HepG2 (cell line): ENCODE measurements around the gene GAS5. TPM values are rescaled to one million over a fixed set of nuclear protein-coding genes. Genes with fewer than 3 reads are reported as not detected.

ENCODE experiments used
- ATF7 ChIP-seq, 2 experiments: fragments of 450-650 bp in 1 of 2; sonication (generic) in 1 of 2; formaldehyde crosslinking in 1 of 2; IDR thresholded peaks; 2 replicates each; pipeline versions ENCODE4 v1.4.0 to v1.6.1; 2016 to 2020; ENCODE audit warnings: antibody characterized with exemption in 1 of 2, mild to moderate bottlenecking in 1 of 2, missing genetic modification reagents in 1 of 2
- GLI4 ChIP-seq: sonication (generic); formaldehyde crosslinking; IDR thresholded peaks from 2 replicates; pipeline ENCODE4 v1.5.1; 2020; ENCODE audit warnings: missing genetic modification reagents, mild to moderate bottlenecking, moderate library complexity, borderline replicate concordance
- HNRNPH1 ChIP-seq: fragments of 200-400 bp; formaldehyde crosslinking; optimal IDR thresholded peaks from 2 replicates; pipeline ENCODE3; 2017; ENCODE audit warnings: mild to moderate bottlenecking, low read depth, low read length
- HOXA3 ChIP-seq: sonication (generic); formaldehyde crosslinking; IDR thresholded peaks from 2 replicates; pipeline ENCODE4 v1.5.0; 2020; ENCODE audit warnings: missing genetic modification reagents
- KDM1A ChIP-seq: IDR thresholded peaks from 2 replicates; pipeline ENCODE4 v1.6.1; 2016; ENCODE audit warnings: missing compliant biosample characterization
- MED13 ChIP-seq: sonication (generic); formaldehyde crosslinking; IDR thresholded peaks from 2 replicates; pipeline ENCODE4 v1.5.0; 2020; ENCODE audit warnings: missing genetic modification reagents
- MEIS1 ChIP-seq: sonication (generic); formaldehyde crosslinking; IDR thresholded peaks from 2 replicates; pipeline ENCODE4 v1.9.0; 2021; ENCODE audit warnings: mild to moderate bottlenecking, missing genetic modification reagents, moderate library complexity, borderline replicate concordance
- NFE2L2 ChIP-seq: fragments of 150-350 bp; IDR thresholded peaks from 2 replicates; pipeline ENCODE4 v1.6.1; 2014; ENCODE audit warnings: low read length
- PTBP1 ChIP-seq: fragments of 200-400 bp; formaldehyde crosslinking; IDR thresholded peaks from 2 replicates; pipeline ENCODE4 v1.6.1; 2018; ENCODE audit warnings: low read length, low read depth; ENCODE audit not compliant: poor library complexity, severe bottlenecking
- RARG ChIP-seq: sonication (generic); formaldehyde crosslinking; IDR thresholded peaks from 2 replicates; pipeline ENCODE4 v1.4.0; 2020; ENCODE audit warnings: low read depth, mild to moderate bottlenecking, missing genetic modification reagents
- SATB2 ChIP-seq: sonication (generic); formaldehyde crosslinking; IDR thresholded peaks from 2 replicates; pipeline ENCODE4 v1.5.0; 2020; ENCODE audit warnings: missing genetic modification reagents
- TP53 ChIP-seq: sonication (generic); formaldehyde crosslinking; conservative IDR thresholded peaks from 2 replicates; pipeline ENCODE4 v1.4.0; 2020; ENCODE audit warnings: missing genetic modification reagents
- ZNF33B ChIP-seq: sonication (generic); formaldehyde crosslinking; IDR thresholded peaks from 2 replicates; pipeline ENCODE4 v1.5.1; 2020; ENCODE audit warnings: mild to moderate bottlenecking, missing genetic modification reagents
- ZNF570 ChIP-seq: sonication (generic); formaldehyde crosslinking; IDR thresholded peaks from 2 replicates; pipeline ENCODE4 v1.4.0; 2020; ENCODE audit warnings: mild to moderate bottlenecking, missing genetic modification reagents, borderline replicate concordance
- ZNF644 ChIP-seq: IDR thresholded peaks from 2 replicates; pipeline ENCODE4 v1.6.1; 2016; ENCODE audit warnings: low read depth
- ZNF670 ChIP-seq: sonication (generic); formaldehyde crosslinking; IDR thresholded peaks from 2 replicates; pipeline ENCODE4 v1.8.0; 2022; ENCODE audit warnings: mild to moderate bottlenecking, missing genetic modification reagents, borderline replicate concordance
- ZNF768 ChIP-seq: sonication (generic); formaldehyde crosslinking; IDR thresholded peaks from 2 replicates; pipeline ENCODE4 v1.4.0; 2020; ENCODE audit warnings: missing genetic modification reagents
- polyA plus RNA-seq, 8 experiments: library from polyadenylated mRNA; depleted of rRNA in 3 of 8; stranded (reverse) in 7 of 8; unstranded in 1 of 8; fragments of >200 nt; fragmentation: Illumina TruSeq in 4 of 8; extraction: Trizol in 4 of 8; gene quantifications; 2 replicates each; pipeline versions ENCODE4 v1.2.1 to v1.2.3, GENCODE V29; 2011 to 2016; ENCODE audit warnings: low read depth in 4 of 8, missing spikeins in 1 of 8, mixed read lengths in 1 of 8; ENCODE audit not compliant: insufficient read depth in 1 of 8
- total RNA-seq, 5 experiments: library from RNA; depleted of rRNA; stranded (reverse); fragments of >200 nt; fragmentation: Illumina TruSeq; extraction: Trizol; gene quantifications; 2 replicates each; pipeline ENCODE4 v1.2.3, GENCODE V29; 2016; ENCODE audit warnings: low read depth in 1 of 5
- TF ChIP-seq, protein P1 (sequence below): sonication (generic); formaldehyde crosslinking; IDR thresholded peaks from 2 replicates; pipeline ENCODE4 v1.8.0; 2022; ENCODE audit warnings: mild to moderate bottlenecking, missing genetic modification reagents, moderate library complexity
- TF ChIP-seq, protein P2 (sequence below): sonication (generic); formaldehyde crosslinking; IDR thresholded peaks from 2 replicates; pipeline ENCODE4 v1.4.0; 2020; ENCODE audit warnings: missing genetic modification reagents
- TF ChIP-seq, protein P3 (sequence below): IDR thresholded peaks from 2 replicates; pipeline ENCODE4 v1.6.1; 2016; ENCODE audit warnings: mild to moderate bottlenecking
- TF ChIP-seq, protein P4 (sequence below): sonication (generic); formaldehyde crosslinking; IDR thresholded peaks from 2 replicates; pipeline ENCODE4 v1.4.0; 2020; ENCODE audit warnings: missing genetic modification reagents, borderline replicate concordance

GAS5 gene
- total and polyA plus RNA-seq, 2 of the 13 experiments (the other 11 are each of a cell fraction or from before 2014, with no cell fraction given): 352 to 738 TPM

DNA sequence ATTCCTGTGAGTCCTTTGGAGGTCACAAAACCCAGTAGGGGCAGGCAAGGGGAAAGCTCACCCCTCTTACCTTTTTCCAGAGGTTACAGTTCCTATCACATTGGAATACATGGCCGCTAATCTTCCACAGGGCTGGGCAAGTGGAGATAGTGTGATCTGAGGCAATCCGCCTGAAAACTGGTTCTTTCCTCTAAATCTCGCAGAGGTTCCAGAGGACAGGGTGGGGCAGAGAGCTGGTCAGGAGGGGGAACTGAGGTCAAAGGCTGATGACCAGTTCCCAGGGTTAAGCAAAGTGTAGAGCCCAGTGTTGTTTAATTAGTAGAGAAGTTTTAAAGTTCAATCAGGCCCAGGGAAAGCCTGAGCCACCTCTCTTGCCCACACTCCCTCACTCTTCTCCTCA, 49.4 kb upstream of the GAS5 start, which contains the start of gene SERPINC1 (continued):
- TF ChIP-seq MEIS1 (CRISPR knock-in tag): no peak
- no peak for TF ChIP-seq ZNF768 (CRISPR knock-in tag)
- TF ChIP-seq, protein P1, sequence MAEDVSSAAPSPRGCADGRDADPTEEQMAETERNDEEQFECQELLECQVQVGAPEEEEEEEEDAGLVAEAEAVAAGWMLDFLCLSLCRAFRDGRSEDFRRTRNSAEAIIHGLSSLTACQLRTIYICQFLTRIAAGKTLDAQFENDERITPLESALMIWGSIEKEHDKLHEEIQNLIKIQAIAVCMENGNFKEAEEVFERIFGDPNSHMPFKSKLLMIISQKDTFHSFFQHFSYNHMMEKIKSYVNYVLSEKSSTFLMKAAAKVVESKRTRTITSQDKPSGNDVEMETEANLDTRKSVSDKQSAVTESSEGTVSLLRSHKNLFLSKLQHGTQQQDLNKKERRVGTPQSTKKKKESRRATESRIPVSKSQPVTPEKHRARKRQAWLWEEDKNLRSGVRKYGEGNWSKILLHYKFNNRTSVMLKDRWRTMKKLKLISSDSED (CRISPR knock-in tag): no peak
- TF ChIP-seq GLI4 (CRISPR knock-in tag): no peak
- TF ChIP-seq, protein P2, sequence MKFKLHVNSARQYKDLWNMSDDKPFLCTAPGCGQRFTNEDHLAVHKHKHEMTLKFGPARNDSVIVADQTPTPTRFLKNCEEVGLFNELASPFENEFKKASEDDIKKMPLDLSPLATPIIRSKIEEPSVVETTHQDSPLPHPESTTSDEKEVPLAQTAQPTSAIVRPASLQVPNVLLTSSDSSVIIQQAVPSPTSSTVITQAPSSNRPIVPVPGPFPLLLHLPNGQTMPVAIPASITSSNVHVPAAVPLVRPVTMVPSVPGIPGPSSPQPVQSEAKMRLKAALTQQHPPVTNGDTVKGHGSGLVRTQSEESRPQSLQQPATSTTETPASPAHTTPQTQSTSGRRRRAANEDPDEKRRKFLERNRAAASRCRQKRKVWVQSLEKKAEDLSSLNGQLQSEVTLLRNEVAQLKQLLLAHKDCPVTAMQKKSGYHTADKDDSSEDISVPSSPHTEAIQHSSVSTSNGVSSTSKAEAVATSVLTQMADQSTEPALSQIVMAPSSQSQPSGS: no peak; the same call in 1 of the 2 replicates
- TF ChIP-seq ATF7 (IDR thresholded peaks at IDR 0.05): no peak
- TF ChIP-seq ATF7 (CRISPR knock-in tag; IDR thresholded peaks at IDR 0.05): no peak
- TF ChIP-seq SATB2 (CRISPR knock-in tag): no peak
- TF ChIP-seq, protein P3, sequence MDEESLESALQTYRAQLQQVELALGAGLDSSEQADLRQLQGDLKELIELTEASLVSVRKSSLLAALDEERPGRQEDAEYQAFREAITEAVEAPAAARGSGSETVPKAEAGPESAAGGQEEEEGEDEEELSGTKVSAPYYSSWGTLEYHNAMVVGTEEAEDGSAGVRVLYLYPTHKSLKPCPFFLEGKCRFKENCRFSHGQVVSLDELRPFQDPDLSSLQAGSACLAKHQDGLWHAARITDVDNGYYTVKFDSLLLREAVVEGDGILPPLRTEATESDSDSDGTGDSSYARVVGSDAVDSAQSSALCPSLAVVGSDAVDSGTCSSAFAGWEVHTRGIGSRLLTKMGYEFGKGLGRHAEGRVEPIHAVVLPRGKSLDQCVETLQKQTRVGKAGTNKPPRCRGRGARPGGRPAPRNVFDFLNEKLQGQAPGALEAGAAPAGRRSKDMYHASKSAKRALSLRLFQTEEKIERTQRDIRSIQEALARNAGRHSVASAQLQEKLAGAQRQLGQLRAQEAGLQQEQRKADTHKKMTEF (CRISPR knock-in tag): peak; percentile 48; the same call in 1 of the 2 replicates
- TF ChIP-seq TP53 (CRISPR knock-in tag): no peak
- TF ChIP-seq ZNF33B (CRISPR knock-in tag): no peak
- TF ChIP-seq, protein P4, sequence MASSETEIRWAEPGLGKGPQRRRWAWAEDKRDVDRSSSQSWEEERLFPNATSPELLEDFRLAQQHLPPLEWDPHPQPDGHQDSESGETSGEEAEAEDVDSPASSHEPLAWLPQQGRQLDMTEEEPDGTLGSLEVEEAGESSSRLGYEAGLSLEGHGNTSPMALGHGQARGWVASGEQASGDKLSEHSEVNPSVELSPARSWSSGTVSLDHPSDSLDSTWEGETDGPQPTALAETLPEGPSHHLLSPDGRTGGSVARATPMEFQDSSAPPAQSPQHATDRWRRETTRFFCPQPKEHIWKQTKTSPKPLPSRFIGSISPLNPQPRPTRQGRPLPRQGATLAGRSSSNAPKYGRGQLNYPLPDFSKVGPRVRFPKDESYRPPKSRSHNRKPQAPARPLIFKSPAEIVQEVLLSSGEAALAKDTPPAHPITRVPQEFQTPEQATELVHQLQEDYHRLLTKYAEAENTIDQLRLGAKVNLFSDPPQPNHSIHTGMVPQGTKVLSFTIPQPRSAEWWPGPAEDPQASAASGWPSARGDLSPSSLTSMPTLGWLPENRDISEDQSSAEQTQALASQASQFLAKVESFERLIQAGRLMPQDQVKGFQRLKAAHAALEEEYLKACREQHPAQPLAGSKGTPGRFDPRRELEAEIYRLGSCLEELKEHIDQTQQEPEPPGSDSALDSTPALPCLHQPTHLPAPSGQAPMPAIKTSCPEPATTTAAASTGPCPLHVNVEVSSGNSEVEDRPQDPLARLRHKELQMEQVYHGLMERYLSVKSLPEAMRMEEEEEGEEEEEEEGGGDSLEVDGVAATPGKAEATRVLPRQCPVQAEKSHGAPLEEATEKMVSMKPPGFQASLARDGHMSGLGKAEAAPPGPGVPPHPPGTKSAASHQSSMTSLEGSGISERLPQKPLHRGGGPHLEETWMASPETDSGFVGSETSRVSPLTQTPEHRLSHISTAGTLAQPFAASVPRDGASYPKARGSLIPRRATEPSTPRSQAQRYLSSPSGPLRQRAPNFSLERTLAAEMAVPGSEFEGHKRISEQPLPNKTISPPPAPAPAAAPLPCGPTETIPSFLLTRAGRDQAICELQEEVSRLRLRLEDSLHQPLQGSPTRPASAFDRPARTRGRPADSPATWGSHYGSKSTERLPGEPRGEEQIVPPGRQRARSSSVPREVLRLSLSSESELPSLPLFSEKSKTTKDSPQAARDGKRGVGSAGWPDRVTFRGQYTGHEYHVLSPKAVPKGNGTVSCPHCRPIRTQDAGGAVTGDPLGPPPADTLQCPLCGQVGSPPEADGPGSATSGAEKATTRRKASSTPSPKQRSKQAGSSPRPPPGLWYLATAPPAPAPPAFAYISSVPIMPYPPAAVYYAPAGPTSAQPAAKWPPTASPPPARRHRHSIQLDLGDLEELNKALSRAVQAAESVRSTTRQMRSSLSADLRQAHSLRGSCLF (CRISPR knock-in tag): no peak
- no peak for TF ChIP-seq NFE2L2
- TF ChIP-seq ZNF670: no peak
- no peak for TF ChIP-seq MED13 (CRISPR knock-in tag)
- TF ChIP-seq ZNF644 (CRISPR knock-in tag): no peak
- TF ChIP-seq PTBP1: no peak
- TF ChIP-seq HOXA3 (CRISPR knock-in tag): no peak
- TF ChIP-seq RARG: no peak
- TF ChIP-seq HNRNPH1: no peak
- TF ChIP-seq KDM1A (CRISPR knock-in tag): no peak
- no peak for TF ChIP-seq ZNF570 (CRISPR knock-in tag)
